GM12878 (cell line): ENCODE data around the gene SMIM17. TPM values are rescaled to one million over a fixed set of nuclear protein-coding genes. Genes with fewer than 3 reads are reported as not detected.

Experiments
- ATAC-seq: fragments of 200-7000 bp; cut with Tn5 transposase; 3 replicates; pipeline ENCODE4 v1.9.1; 2020; ENCODE audit warnings: mild to moderate bottlenecking, moderate library complexity
- BruUV-seq: library from RNA; stranded (reverse); fragments of 400-500 nt; replicated peaks from 2 replicates; lab custom pipeline; 2021; lab: Mats Ljungman, UMichigan
- CTCF ChIA-PET: fragments of 300-600 bp; sonication (Branson Sonifier 250); formaldehyde crosslinking; extraction: SDS; loops from one replicate; lab custom pipeline; 2021; ENCODE audit warnings: inconsistent platforms; lab: Yijun Ruan, JAX
- POLR2A ChIA-PET: fragments of 350-600 bp; formaldehyde crosslinking; extraction: SDS; loops from one replicate; lab custom pipeline; 2021; ENCODE audit warnings: inconsistent platforms; lab: Charles Lee
- RAD21 ChIA-PET: fragments of 300-600 bp; sonication (Branson Sonifier 250); formaldehyde crosslinking; loops from one replicate; lab custom pipeline; 2023; ENCODE audit warnings: antibody characterized with exemption; ENCODE audit not compliant: unreplicated experiment; lab: Charles Lee
- SMC1A ChIA-PET: fragments of 300-600 bp; sonication (Branson Sonifier 250); formaldehyde crosslinking; loops from one replicate; lab custom pipeline; 2023; ENCODE audit not compliant: unreplicated experiment, uncharacterized antibody; lab: Charles Lee
- DNase-seq: peaks from one replicate; pipeline ENCODE4 v3.0.0-alpha.2; 2011; ENCODE audit warnings: low read depth, low spot score
- FAIRE-seq: peaks from 3 replicates; lab custom pipeline; 2011; peaks lifted over from hg19 to GRCh38; lab: Jason Lieb, UNC
- H2AFZ ChIP-seq: 2 replicates; pipeline ENCODE4 v1.6.0; 2011; ENCODE audit warnings: low read depth, low read length, control low read depth; ENCODE audit not compliant: control insufficient read depth
- H3K27ac ChIP-seq: 2 replicates; pipeline ENCODE4 v1.5.1; 2011; ENCODE audit warnings: control low read depth; ENCODE audit not compliant: control insufficient read depth, insufficient read depth
- H3K27me3 ChIP-seq, 2 experiments: replicated peaks in 1 of 2; 2 replicates each; pipeline versions ENCODE4 v1.6.0 to v1.6.1; 2011; ENCODE audit warnings: low read length in 1 of 2; ENCODE audit not compliant: control insufficient read depth in 2 of 2, insufficient read depth in 2 of 2
- H3K36me3 ChIP-seq, 2 experiments: 2 replicates each; pipeline ENCODE4 v1.5.1; 2011; ENCODE audit warnings: low read length in 1 of 2; ENCODE audit not compliant: control insufficient read depth in 2 of 2, insufficient read depth in 2 of 2
- H3K4me1 ChIP-seq: 2 replicates; pipeline ENCODE4 v1.6.1; 2011; ENCODE audit warnings: mild to moderate bottlenecking, low read length, moderate library complexity, mixed read lengths; ENCODE audit not compliant: control insufficient read depth, insufficient read depth
- H3K4me2 ChIP-seq: 2 replicates; pipeline ENCODE4 v1.6.0; 2011; ENCODE audit warnings: control low read depth; ENCODE audit not compliant: control insufficient read depth, insufficient read depth
- H3K4me3 ChIP-seq: fragments of 200-600 bp; sonication (generic); 2 replicates; pipeline ENCODE4 v1.5.1; 2016
- H3K79me2 ChIP-seq: 2 replicates; pipeline ENCODE4 v1.6.0; 2011; ENCODE audit warnings: low read length; ENCODE audit not compliant: control insufficient read depth, insufficient read depth
- H3K9ac ChIP-seq: 2 replicates; pipeline ENCODE4 v1.8.0; 2011; ENCODE audit warnings: low read length, control low read depth, mixed read lengths; ENCODE audit not compliant: control insufficient read depth, insufficient read depth
- H3K9me3 ChIP-seq: replicated peaks from 3 replicates; pipeline ENCODE4 v1.5.1; 2011; ENCODE audit warnings: mild to moderate bottlenecking, low read length; ENCODE audit not compliant: control insufficient read depth, insufficient read depth
- H4K20me1 ChIP-seq: 2 replicates; pipeline ENCODE4 v1.6.0; 2011; ENCODE audit not compliant: control insufficient read depth, insufficient read depth
- BCLAF1 ChIP-seq: fragments of 450-650 bp; IDR thresholded peaks from 2 replicates; pipeline ENCODE4 v1.6.1; 2017; ENCODE audit warnings: antibody characterized with exemption, mild to moderate bottlenecking, moderate library complexity
- BMI1 ChIP-seq: fragments of 450-650 bp; IDR thresholded peaks from 2 replicates; pipeline ENCODE4 v1.6.1; 2016; ENCODE audit warnings: mild to moderate bottlenecking, moderate library complexity, borderline replicate concordance
- BRCA1 ChIP-seq: IDR thresholded peaks from 2 replicates; pipeline ENCODE4 v1.6.1; 2011; ENCODE audit warnings: low read depth, low read length, improper control_type of control experiment
- CBX3 ChIP-seq: fragments of 200-600 bp; sonication (generic); IDR thresholded peaks from 2 replicates; pipeline ENCODE4 v1.6.1; 2016; ENCODE audit warnings: low read depth, borderline replicate concordance
- DPF2 ChIP-seq: fragments of 450-650 bp; IDR thresholded peaks from 2 replicates; pipeline ENCODE4 v1.6.1; 2017; ENCODE audit warnings: mild to moderate bottlenecking
- IKZF1 ChIP-seq: fragments of 450-650 bp; conservative IDR thresholded peaks from 2 replicates; pipeline ENCODE4 v1.6.1; 2017; ENCODE audit warnings: antibody characterized with exemption, mild to moderate bottlenecking
- MTA2 ChIP-seq: fragments of 450-650 bp; IDR thresholded peaks from 2 replicates; pipeline ENCODE4 v1.6.1; 2016; ENCODE audit warnings: low read depth, mild to moderate bottlenecking, moderate library complexity
- MYC ChIP-seq: IDR thresholded peaks from 2 replicates; pipeline ENCODE4 v1.6.1; 2011; ENCODE audit warnings: mild to moderate bottlenecking, low read length, moderate library complexity, inconsistent platforms; ENCODE audit not compliant: insufficient read depth, insufficient replicate concordance, insufficient read length, severe bottlenecking
- NBN ChIP-seq: fragments of 450-650 bp; IDR thresholded peaks from 2 replicates; pipeline ENCODE4 v1.6.1; 2016
- NFXL1 ChIP-seq: fragments of 450-650 bp; IDR thresholded peaks from 2 replicates; pipeline ENCODE4 v1.6.1; 2017; ENCODE audit warnings: antibody characterized with exemption, mild to moderate bottlenecking, borderline replicate concordance
- TARDBP ChIP-seq: IDR thresholded peaks from 2 replicates; pipeline ENCODE4 v1.6.1; 2016; ENCODE audit warnings: borderline replicate concordance
- TCF3 ChIP-seq: IDR thresholded peaks from 2 replicates; pipeline ENCODE4 v1.6.1; 2012; ENCODE audit warnings: low read depth, mild to moderate bottlenecking, low read length, borderline replicate concordance; ENCODE audit not compliant: insufficient read depth
- TCF7 ChIP-seq: IDR thresholded peaks from 2 replicates; pipeline ENCODE4 v1.6.1; 2014; ENCODE audit warnings: antibody characterized with exemption, borderline replicate concordance
- ZZZ3 ChIP-seq: IDR thresholded peaks from 2 replicates; pipeline ENCODE4 v1.6.1; 2011; ENCODE audit warnings: low read depth; ENCODE audit not compliant: control insufficient read depth, insufficient read length
- WGBS: methylation state at CpG from one replicate; pipeline ENCODE4 v1.1.6; 2016; ENCODE audit warnings: low lambda C conversion rate; ENCODE audit not compliant: insufficient replicate concordance, insufficient coverage; ENCODE audit errors: missing lambda C conversion rate; 5-methylcytosine and 5-hydroxymethylcytosine counted together
- in situ Hi-C: fragments of 300-500 bp; cut with MboI; formaldehyde crosslinking; loops from 9 replicates; pipeline ENCODE4 v1.14.3; 2018; ENCODE audit warnings: mixed read lengths
- intact Hi-C: fragments of 100-400 bp; cut with micrococcal nuclease; formaldehyde crosslinking; loops from one replicate; pipeline ENCODE4 v1.14.2; 2022; ENCODE audit not compliant: unreplicated experiment
- polyA plus RNA-seq, 11 experiments: library from polyadenylated mRNA; depleted of rRNA in 4 of 11; unstranded in 6 of 11; stranded (reverse) in 5 of 11; fragments of >200 nt; fragmentation: Nextera tagmentation in 4 of 11; fragmentation: Illumina TruSeq in 1 of 11; extraction: Ambion mirVana in 4 of 11; extraction: Trizol in 1 of 11; gene quantifications; 1 replicate in 1 of 11; 2 replicates in 10 of 11; pipeline versions ENCODE4 v1.2.1 to v1.2.3, GENCODE V29; 2011 to 2016; ENCODE audit warnings: inconsistent platforms in 2 of 11, missing spikeins in 2 of 11, low read depth in 1 of 11
- total RNA-seq, 4 experiments: library from RNA; depleted of rRNA in 3 of 4; stranded (reverse); fragments of >200 nt in 3 of 4; fragmentation: Illumina TruSeq in 1 of 4; extraction: Trizol in 1 of 4; gene quantifications; 2 replicates each; pipeline versions ENCODE4 v1.2.1 to v1.2.3, GENCODE V29; 2013 to 2021
- TF ChIP-seq, protein P1 (sequence below): fragments of 450-650 bp; IDR thresholded peaks from 2 replicates; pipeline ENCODE4 v1.6.1; 2017; ENCODE audit warnings: mild to moderate bottlenecking, low read depth, inconsistent platforms; ENCODE audit not compliant: poor library complexity, severe bottlenecking
- TF ChIP-seq, protein P2 (sequence below): IDR thresholded peaks from 2 replicates; pipeline ENCODE4 v1.6.1; 2011; ENCODE audit warnings: borderline replicate concordance, low read depth, mild to moderate bottlenecking, moderate library complexity, low read length; ENCODE audit not compliant: insufficient read depth, poor library complexity, severe bottlenecking

The SMIM17 gene
- total and polyA plus RNA-seq, 10 of the 15 experiments (the other 5 are each of a cell fraction or from before 2014, with no cell fraction given), result 0.07 to 0.23 (median 0.17) TPM; not detected in 6

DNA sequence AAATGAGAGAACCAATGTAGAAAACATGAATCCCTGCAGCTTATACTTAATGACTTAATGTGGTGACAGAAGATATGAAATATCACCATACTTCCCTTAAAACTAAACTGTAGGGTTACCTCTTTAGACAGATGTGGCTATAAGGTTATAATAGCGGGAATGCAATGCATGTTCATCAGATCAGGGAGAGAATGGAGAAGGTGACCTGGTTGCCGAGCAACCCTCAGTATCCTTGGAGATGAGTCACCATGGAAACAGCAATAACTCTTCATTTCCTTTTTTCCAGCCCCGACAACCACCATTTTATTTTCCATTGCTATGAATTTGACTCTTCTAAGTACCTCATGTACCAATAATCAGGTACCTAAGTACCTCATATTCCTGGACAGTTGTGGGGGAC lies 56.6 kb downstream of the SMIM17 start:
- BruUV-seq, result no TSS peak
- DNase-seq (no peak), ATAC-seq (no peak), FAIRE-seq (no peak)
- H4K20me1 ChIP-seq, result no peaks in the 10 kb centered on the region
- in situ Hi-C loops (no loop called here), intact Hi-C loops (no loop called here)
- no peak overlapping the region for H3K4me3 ChIP-seq
- H3K9me3 ChIP-seq, result no peaks in the 10 kb centered on the region
- ChIA-PET RAD21 (no interaction called here), SMC1A (no interaction called here), POLR2A (no interaction called here), CTCF (no interaction called here)
- no peaks in the 10 kb centered on the region for H3K36me3 ChIP-seq
- TF ChIP-seq IKZF1 (no peak), BRCA1 (no peak), TCF7 (no peak), NFXL1 (no peak), BCLAF1 (no peak), TARDBP (no peak), MTA2 (no peak), TCF3 (no peak), CBX3 (no peak), ZZZ3 (no peak), BMI1 (no peak), MYC (no peak), DPF2 (no peak), NBN (no peak)
- TF ChIP-seq, protein P1, sequence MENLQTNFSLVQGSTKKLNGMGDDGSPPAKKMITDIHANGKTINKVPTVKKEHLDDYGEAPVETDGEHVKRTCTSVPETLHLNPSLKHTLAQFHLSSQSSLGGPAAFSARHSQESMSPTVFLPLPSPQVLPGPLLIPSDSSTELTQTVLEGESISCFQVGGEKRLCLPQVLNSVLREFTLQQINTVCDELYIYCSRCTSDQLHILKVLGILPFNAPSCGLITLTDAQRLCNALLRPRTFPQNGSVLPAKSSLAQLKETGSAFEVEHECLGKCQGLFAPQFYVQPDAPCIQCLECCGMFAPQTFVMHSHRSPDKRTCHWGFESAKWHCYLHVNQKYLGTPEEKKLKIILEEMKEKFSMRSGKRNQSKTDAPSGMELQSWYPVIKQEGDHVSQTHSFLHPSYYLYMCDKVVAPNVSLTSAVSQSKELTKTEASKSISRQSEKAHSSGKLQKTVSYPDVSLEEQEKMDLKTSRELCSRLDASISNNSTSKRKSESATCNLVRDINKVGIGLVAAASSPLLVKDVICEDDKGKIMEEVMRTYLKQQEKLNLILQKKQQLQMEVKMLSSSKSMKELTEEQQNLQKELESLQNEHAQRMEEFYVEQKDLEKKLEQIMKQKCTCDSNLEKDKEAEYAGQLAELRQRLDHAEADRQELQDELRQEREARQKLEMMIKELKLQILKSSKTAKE, result no peak
- TF ChIP-seq, protein P2, sequence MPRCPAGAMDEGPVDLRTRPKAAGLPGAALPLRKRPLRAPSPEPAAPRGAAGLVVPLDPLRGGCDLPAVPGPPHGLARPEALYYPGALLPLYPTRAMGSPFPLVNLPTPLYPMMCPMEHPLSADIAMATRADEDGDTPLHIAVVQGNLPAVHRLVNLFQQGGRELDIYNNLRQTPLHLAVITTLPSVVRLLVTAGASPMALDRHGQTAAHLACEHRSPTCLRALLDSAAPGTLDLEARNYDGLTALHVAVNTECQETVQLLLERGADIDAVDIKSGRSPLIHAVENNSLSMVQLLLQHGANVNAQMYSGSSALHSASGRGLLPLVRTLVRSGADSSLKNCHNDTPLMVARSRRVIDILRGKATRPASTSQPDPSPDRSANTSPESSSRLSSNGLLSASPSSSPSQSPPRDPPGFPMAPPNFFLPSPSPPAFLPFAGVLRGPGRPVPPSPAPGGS, result no peak
- H3K79me2 ChIP-seq, result no peaks in the 10 kb centered on the region
- no peak overlapping the region for H2AFZ ChIP-seq
- H3K27me3 ChIP-seq, result no peaks in the 10 kb centered on the region
- WGBS, result 25% methylated on average over 3 of the region's 3 CpGs
- H3K27ac ChIP-seq, result no peak overlapping the region
- no peak overlapping the region for H3K4me2 ChIP-seq
- no peaks in the 10 kb centered on the region for H3K4me1 ChIP-seq
- H3K9ac ChIP-seq, result no peak overlapping the region
